GM23248 (cell line): ENCODE results near the gene SRD5A3. TPM values are rescaled to one million over a fixed set of nuclear protein-coding genes. Genes with fewer than 3 reads are reported as not detected.

Source experiments
- DNase-seq: peaks from one replicate; pipeline ENCODE4 v3.0.0-alpha.2; 2015
- H2AFZ ChIP-seq: fragments of 200-600 bp; sonication (generic); 2 replicates; pipeline ENCODE4 v1.6.1; 2016; ENCODE audit warnings: antibody characterized with exemption
- H3F3A ChIP-seq: fragments of 200-600 bp; sonication (generic); 2 replicates; pipeline ENCODE4 v1.6.1; 2016; ENCODE audit warnings: mild to moderate bottlenecking, antibody characterized with exemption, mixed run types; ENCODE audit not compliant: insufficient read depth
- H3K27ac ChIP-seq: fragments of 200-600 bp; sonication (generic); 2 replicates; pipeline ENCODE4 v1.5.1; 2016; ENCODE audit warnings: mild to moderate bottlenecking
- H3K27me3 ChIP-seq: fragments of 200-600 bp; sonication (generic); replicated peaks from 2 replicates; pipeline ENCODE4 v1.6.1; 2016; ENCODE audit warnings: mild to moderate bottlenecking; ENCODE audit not compliant: insufficient read depth
- H3K36me3 ChIP-seq: fragments of 200-600 bp; sonication (generic); 2 replicates; pipeline ENCODE4 v1.6.1; 2016; ENCODE audit warnings: low read depth, mild to moderate bottlenecking
- H3K4me1 ChIP-seq: fragments of 200-600 bp; sonication (generic); 2 replicates; pipeline ENCODE4 v1.6.1; 2016; ENCODE audit warnings: mild to moderate bottlenecking; ENCODE audit not compliant: insufficient read depth
- H3K4me2 ChIP-seq: fragments of 200-600 bp; sonication (generic); one replicate; pipeline ENCODE4 v1.6.1; 2016; ENCODE audit warnings: mild to moderate bottlenecking; ENCODE audit not compliant: unreplicated experiment
- H3K4me3 ChIP-seq: fragments of 200-600 bp; sonication (generic); 2 replicates; pipeline ENCODE4 v1.5.1; 2016; ENCODE audit warnings: mild to moderate bottlenecking
- H3K79me2 ChIP-seq: fragments of 200-600 bp; sonication (generic); 2 replicates; pipeline ENCODE4 v1.6.1; 2016; ENCODE audit warnings: mild to moderate bottlenecking; ENCODE audit not compliant: insufficient read depth
- H3K9ac ChIP-seq: fragments of 200-600 bp; sonication (generic); 2 replicates; pipeline ENCODE4 v1.6.1; 2016; ENCODE audit warnings: mild to moderate bottlenecking
- H3K9me2 ChIP-seq: fragments of 200-600 bp; sonication (generic); 2 replicates; pipeline ENCODE4 v1.6.1; 2016; ENCODE audit warnings: mixed run types, mild to moderate bottlenecking, moderate library complexity; ENCODE audit not compliant: insufficient read depth
- H3K9me3 ChIP-seq: fragments of 200-600 bp; sonication (generic); one replicate; pipeline ENCODE4 v1.6.1; 2017; ENCODE audit warnings: low read depth
- H4K20me1 ChIP-seq: fragments of 200-600 bp; sonication (generic); 2 replicates; pipeline ENCODE4 v1.6.0; 2016; ENCODE audit not compliant: insufficient read depth
- EZH2 ChIP-seq: fragments of 200-600 bp; sonication (generic); IDR thresholded peaks from 2 replicates; pipeline ENCODE4 v1.6.1; 2018; ENCODE audit warnings: antibody characterized with exemption, mild to moderate bottlenecking; ENCODE audit not compliant: insufficient read depth, poor library complexity, severe bottlenecking
- EZH2phosphoT487 ChIP-seq: fragments of 200-600 bp; sonication (generic); IDR thresholded peaks from 2 replicates; pipeline ENCODE4 v1.6.1; 2018; ENCODE audit warnings: antibody characterized with exemption, moderate library complexity, mild to moderate bottlenecking, low read depth; ENCODE audit not compliant: insufficient read depth
- WGBS, 2 experiments: methylation state at CpG; one replicate each; pipeline ENCODE4 v1.1.6; 2015 to 2017; ENCODE audit warnings: low lambda C conversion rate in 2 of 2, low coverage in 1 of 2; ENCODE audit errors: missing lambda C conversion rate in 2 of 2; 5-methylcytosine and 5-hydroxymethylcytosine counted together
- in situ Hi-C: fragments of 300-500 bp; cut with MboI; formaldehyde crosslinking; loops from 2 replicates; pipeline ENCODE4 v1.15.0; 2020
- polyA plus RNA-seq: library from polyadenylated mRNA; unstranded; fragments of >200 nt; fragmentation: Nextera tagmentation; extraction: Ambion mirVana; gene quantifications from 2 replicates; pipeline ENCODE4 v1.2.1, GENCODE V29; 2016
- total RNA-seq: library from RNA; depleted of rRNA; stranded (reverse); fragments of >200 nt; shearing (Covaris generic); gene quantifications from 2 replicates; pipeline ENCODE4 v1.2.3, GENCODE V29; 2014

Gene SRD5A3
- total and polyA plus RNA-seq, 2 experiments from 2014 or later, result 20.6 to 54.2 TPM

DNA sequence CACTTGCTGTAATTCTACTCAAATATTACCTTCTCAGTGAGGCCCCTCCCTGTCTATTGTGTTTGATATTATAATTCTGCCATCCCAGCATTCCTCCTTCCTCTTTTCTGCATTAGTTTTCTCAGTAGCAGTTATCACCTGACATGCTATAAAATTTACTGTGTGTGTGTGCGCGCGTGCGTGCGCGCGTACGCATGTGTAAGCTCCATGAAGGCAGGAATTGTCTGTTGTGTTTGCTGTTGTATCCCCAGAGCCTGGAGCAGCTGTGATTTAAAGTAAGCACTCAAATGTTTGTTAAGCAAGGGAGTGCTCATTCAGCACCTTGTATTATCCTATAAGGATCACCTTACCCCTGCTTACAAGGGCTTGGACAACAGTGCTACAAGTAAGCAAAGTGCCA, 8.6 kb downstream of the SRD5A3 start:
- Histone ChIP-seq H3K36me3 (no peaks in the 10 kb centered on the region), H3K27ac (no peak overlapping the region), H3K9ac (no peak overlapping the region), H3K27me3 (no peaks in the 10 kb centered on the region), H3K4me1 (peaks cover 33% of the 10 kb centered on the region), H4K20me1 (no peaks in the 10 kb centered on the region), H3K4me2 (no peak overlapping the region), H3K9me2 (no peaks in the 10 kb centered on the region), H3K4me3 (no peak overlapping the region), H2AFZ (no peak overlapping the region), H3K79me2 (peaks cover 30% of the 10 kb centered on the region), H3F3A (peaks cover 25% of the 10 kb centered on the region), H3K9me3 (no peaks in the 10 kb centered on the region)
- in situ Hi-C loops, result no loop called here
- no peak for DNase-seq
- 85 to 87% methylated on average over 8 of the region's 8 CpGs for WGBS, 2 experiments
- TF ChIP-seq EZH2, result no peak
- TF ChIP-seq EZH2phosphoT487, result no peak

DNA sequence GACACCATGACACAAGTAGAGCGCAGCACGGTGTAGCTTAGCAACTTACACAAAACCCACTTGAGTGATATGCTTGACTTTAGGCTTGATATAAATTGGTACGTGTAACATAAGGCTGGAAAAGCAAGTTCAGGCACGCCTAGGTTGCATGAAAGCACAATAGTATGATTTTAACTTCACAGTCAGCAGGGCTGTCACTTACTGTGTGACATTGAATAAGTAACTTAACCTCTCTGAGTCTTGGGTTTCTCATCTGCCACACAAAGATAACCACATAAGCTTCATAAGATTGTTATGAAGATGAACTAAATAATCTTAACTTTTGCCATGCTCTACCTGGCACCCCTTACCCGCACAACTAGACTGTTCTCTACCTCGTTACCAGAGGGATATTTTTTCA, 9.5 kb downstream of the SRD5A3 start:
- Histone ChIP-seq H3K9me2 (no peaks in the 10 kb centered on the region), H3K9me3 (no peaks in the 10 kb centered on the region), H3K36me3 (no peaks in the 10 kb centered on the region), H3K4me1 (peaks cover 36% of the 10 kb centered on the region), H3K79me2 (peaks cover 21% of the 10 kb centered on the region), H3K27ac (no peak overlapping the region), H3K27me3 (no peaks in the 10 kb centered on the region), H2AFZ (no peak overlapping the region), H3K4me3 (no peak overlapping the region), H4K20me1 (no peaks in the 10 kb centered on the region), H3K4me2 (no peak overlapping the region), H3K9ac (no peak overlapping the region), H3F3A (peaks cover 27% of the 10 kb centered on the region)
- DNase-seq, result no peak
- no peak for TF ChIP-seq EZH2phosphoT487
- no peak for TF ChIP-seq EZH2
- WGBS, 2 experiments, result 80 to 82% methylated on average over 6 of the region's 6 CpGs
- in situ Hi-C loops, result no loop called here

DNA sequence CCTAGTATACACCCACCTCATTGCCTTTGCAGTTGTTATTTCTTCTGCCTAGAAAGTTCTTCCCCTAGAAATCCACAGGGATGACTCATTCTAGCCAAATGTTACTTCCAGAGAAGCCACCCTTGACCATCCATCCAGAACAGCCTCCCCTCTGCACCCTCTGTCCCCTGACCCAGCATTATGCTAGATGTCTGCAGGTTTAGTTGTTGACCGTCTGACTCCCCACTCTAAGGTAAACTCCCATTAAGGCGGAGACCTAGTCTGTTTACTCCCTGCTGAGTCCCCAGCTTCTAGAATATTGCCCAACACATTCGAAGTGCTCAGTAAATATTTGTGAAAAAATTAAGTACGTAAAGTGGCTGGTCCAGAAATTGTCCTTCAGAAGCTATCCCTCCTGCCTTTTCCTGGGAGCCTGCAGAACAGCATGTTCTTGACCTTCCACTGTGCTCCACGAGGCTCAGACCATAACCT, 11.0 kb downstream of the SRD5A3 start:
- Histone ChIP-seq H3K36me3 (no peaks in the 10 kb centered on the region), H3K4me3 (no peak overlapping the region), H4K20me1 (no peaks in the 10 kb centered on the region), H3K79me2 (0 out of 2 replicates have a peak, but pooled peaks cover 6% of the 10 kb centered on the region), H3K27me3 (no peaks in the 10 kb centered on the region), H3F3A (peaks cover 27% of the 10 kb centered on the region), H3K4me2 (peak overlapping the region; percentile 43), H3K4me1 (peaks cover 36% of the 10 kb centered on the region), H2AFZ (no peak overlapping the region), H3K27ac (no peak overlapping the region), H3K9me3 (no peaks in the 10 kb centered on the region), H3K9ac (no peak overlapping the region), H3K9me2 (no peaks in the 10 kb centered on the region)
- in situ Hi-C loops, result no loop called here
- DNase-seq, result peak; percentile 61
- 45 to 50% methylated on average over 5 of the region's 5 CpGs for WGBS, 2 experiments
- TF ChIP-seq EZH2phosphoT487 (no peak), EZH2 (no peak)

DNA sequence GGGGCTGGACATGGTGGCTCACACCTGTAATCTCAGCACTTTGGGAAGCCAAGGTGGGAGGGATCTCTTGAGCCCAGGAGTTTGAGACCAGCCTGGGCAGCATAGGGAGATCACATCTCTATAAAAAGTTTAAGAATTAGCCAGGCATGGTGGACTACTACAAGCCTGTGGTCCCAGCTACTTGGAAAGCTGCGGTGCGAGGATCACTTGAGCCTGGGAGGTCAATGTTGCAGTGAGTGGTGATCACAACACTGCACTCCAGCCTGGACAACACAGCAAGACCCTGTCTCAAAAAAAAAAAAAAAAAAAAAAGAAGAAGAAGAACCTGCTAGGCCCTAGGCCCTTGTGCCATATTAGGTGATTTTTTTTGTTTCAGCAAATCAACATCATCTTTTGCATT, 12.2 kb downstream of the SRD5A3 start:
- no peaks in the 10 kb centered on the region for H4K20me1 ChIP-seq
- H2AFZ ChIP-seq, result no peak overlapping the region
- in situ Hi-C loops, result no loop called here
- peak overlapping the region; percentile 69 for H3K4me2 ChIP-seq
- TF ChIP-seq EZH2phosphoT487 (no peak), EZH2 (no peak)
- no peak overlapping the region for H3K9ac ChIP-seq
- no peaks in the 10 kb centered on the region for H3K36me3 ChIP-seq
- no peaks in the 10 kb centered on the region for H3K79me2 ChIP-seq
- peak overlapping the region; percentile 82 for H3K27ac ChIP-seq
- peaks cover 27% of the 10 kb centered on the region for H3F3A ChIP-seq
- H3K9me3 ChIP-seq, result no peaks in the 10 kb centered on the region
- DNase-seq, result no peak
- H3K9me2 ChIP-seq, result no peaks in the 10 kb centered on the region
- H3K27me3 ChIP-seq, result no peaks in the 10 kb centered on the region
- H3K4me3 ChIP-seq, result 0 out of 2 replicates have a peak overlapping the region, but pooled peaks have one; percentile 38
- peaks cover 36% of the 10 kb centered on the region for H3K4me1 ChIP-seq
- 100% methylated on average over 2 of the region's 2 CpGs for WGBS, 2 experiments

DNA sequence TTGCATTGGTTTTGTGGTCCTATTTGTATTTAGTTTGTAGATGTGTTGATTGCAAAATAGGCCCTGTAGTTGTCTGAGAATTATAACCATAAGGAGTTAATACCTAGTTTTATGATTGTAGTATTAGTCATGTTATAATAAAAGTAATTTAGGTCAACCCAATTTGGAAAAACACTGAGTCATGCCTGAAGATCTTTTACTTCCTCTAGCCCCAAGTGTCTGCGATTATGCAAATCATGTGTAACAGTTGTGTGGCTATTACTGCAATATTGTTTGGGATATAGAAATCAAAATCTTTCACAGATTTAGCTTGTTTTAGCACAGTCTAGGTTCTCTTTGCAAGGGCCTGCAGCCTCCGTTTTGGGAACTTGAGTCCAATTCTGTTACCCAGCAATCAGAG, 12.6 kb downstream of the SRD5A3 start:
- peaks cover 36% of the 10 kb centered on the region for H3K4me1 ChIP-seq
- H3F3A ChIP-seq, result peaks cover 27% of the 10 kb centered on the region
- TF ChIP-seq EZH2phosphoT487 (no peak), EZH2 (no peak)
- 0 to 1% methylated on average over 2 of the region's 2 CpGs for WGBS, 2 experiments
- no peaks in the 10 kb centered on the region for H3K79me2 ChIP-seq
- no peaks in the 10 kb centered on the region for H3K27me3 ChIP-seq
- H3K36me3 ChIP-seq, result no peaks in the 10 kb centered on the region
- H4K20me1 ChIP-seq, result no peaks in the 10 kb centered on the region
- H3K9ac ChIP-seq, result peak overlapping the region; percentile 63
- H3K27ac ChIP-seq, result peak overlapping the region; percentile 82
- no peaks in the 10 kb centered on the region for H3K9me2 ChIP-seq
- peak overlapping the region; percentile 69 for H3K4me2 ChIP-seq
- H3K4me3 ChIP-seq, result peak overlapping the region; percentile 38
- no peaks in the 10 kb centered on the region for H3K9me3 ChIP-seq
- peak overlapping the region; percentile 80 for H2AFZ ChIP-seq
- DNase-seq, result peak; percentile 93
- in situ Hi-C loops, result no loop called here
